ENCODE measurements around the gene AXL. TPM values are rescaled to one million over a fixed set of nuclear protein-coding genes. Genes with fewer than 3 reads are reported as not detected.

AXL gene
- total and polyA plus RNA-seq, 9 of the 15 experiments (the other 6 are each of a cell fraction or from before 2014, with no cell fraction given): 0.80 to 6.6 (median 1.6) TPM

GRCh38 chr19:41294393-41294792 lies 75.4 kb downstream of the AXL start:
- ATAC-seq: no peak
- WGBS (ENCODE audit: insufficient coverage, low coverage, missing lambda C conversion rate): 93% methylated on average over 10 of the region's 10 CpGs
- H2AFZ ChIP-seq (ENCODE audit: low read depth, low read length): no peak overlapping the region
- no peak for TF ChIP-seq BRF1 (IDR thresholded peaks at IDR 0.05; ENCODE audit: borderline replicate concordance, extremely low read depth, insufficient read length)
- TF ChIP-seq, protein P1, sequence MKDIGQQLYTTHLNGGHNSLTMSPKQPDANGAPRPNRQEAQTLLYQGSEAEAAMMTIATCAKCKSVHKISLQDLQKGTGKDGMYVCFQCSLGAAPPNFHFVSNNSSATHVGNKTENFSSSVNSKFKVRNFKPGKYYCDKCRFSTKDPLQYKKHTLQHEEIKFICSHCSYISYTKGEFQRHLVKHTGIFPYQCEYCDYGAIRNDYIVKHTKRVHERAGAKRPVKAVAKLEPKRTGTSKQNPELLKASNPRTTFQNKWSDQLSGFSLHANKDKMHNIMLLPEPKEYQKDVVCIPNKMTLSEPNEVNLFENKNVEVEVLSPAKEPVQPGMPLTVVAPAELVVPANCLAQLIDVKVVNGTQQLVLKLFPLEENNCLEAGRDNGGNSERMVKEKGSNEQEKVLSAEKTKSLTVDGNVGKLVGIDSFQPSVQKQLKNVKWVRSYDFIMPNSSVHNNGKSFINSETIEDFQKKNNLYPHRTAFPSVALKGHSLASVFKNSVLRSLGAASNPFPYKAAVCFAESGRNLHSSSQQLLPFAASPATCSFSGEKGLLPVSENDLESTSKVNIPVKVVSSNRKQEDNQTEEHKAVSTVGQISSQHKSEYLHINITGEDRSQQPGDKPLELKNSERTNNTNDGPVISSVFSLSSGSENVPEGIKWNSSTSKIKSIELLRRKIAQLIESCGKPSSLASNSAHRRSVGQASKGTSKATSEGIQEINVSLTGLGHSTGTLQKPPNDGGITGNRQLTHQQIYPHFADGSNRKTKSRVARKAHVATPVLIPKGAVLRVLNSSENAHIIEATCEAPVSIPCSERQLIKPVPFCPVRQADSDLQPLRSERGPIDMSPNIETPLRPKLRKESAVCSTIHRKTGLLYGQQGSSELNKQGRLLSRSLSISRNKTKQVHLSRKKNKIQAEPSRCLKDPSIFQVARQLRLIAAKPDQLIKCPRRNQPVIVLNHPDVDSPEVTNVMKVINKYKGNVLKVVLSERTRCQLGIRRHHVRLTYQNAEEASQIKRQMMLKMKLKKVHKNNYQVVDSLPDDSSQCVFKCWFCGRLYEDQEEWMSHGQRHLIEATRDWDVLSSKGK (CRISPR knock-in tag; IDR thresholded peaks at IDR 0.05): no peak
- TF ChIP-seq, protein P2, sequence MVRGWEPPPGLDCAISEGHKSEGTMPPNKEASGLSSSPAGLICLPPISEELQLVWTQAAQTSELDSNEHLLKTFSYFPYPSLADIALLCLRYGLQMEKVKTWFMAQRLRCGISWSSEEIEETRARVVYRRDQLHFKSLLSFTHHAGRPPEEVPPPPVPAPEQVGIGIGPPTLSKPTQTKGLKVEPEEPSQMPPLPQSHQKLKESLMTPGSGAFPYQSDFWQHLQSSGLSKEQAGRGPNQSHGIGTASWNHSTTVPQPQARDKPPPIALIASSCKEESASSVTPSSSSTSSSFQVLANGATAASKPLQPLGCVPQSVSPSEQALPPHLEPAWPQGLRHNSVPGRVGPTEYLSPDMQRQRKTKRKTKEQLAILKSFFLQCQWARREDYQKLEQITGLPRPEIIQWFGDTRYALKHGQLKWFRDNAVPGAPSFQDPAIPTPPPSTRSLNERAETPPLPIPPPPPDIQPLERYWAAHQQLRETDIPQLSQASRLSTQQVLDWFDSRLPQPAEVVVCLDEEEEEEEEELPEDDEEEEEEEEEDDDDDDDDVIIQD (CRISPR knock-in tag; IDR thresholded peaks at IDR 0.05): no peak
- no peak for TF ChIP-seq MITF (IDR thresholded peaks at IDR 0.05)
- no peak for TF ChIP-seq RBM17 (IDR thresholded peaks at IDR 0.05; ENCODE audit: borderline replicate concordance, low read depth, low read length)
- no peak for TF ChIP-seq HNRNPL (IDR thresholded peaks at IDR 0.05; ENCODE audit: low read depth, low read length)
- H3K36me3 ChIP-seq (ENCODE audit: control insufficient read depth, insufficient read depth, low read length): peaks cover 99% of the 10 kb centered on the region
- no TSS peak for BruUV-seq (replicated peaks)
- H3K4me3 ChIP-seq: no peak overlapping the region
- intact Hi-C loops (cut with micrococcal nuclease): no loop called here
- CTCF ChIA-PET (ENCODE audit: low intra/inter-chr PET ratio): no interaction called here
- no peak for FAIRE-seq
- H3K4me1 ChIP-seq (replicated peaks in 1 of 2; ENCODE audit: control insufficient read depth in 2 of 2, insufficient read depth in 2 of 2, low read length in 2 of 2): no peaks in the 10 kb centered on the region
- no peaks in the 10 kb centered on the region for H3K27me3 ChIP-seq (ENCODE audit: control insufficient read depth in 2 of 2, insufficient read depth in 2 of 2, low read length in 2 of 2)
- H3K79me2 ChIP-seq (ENCODE audit: control insufficient read depth, insufficient read depth, low read length): peaks cover 6% of the 10 kb centered on the region; the same call in 1 of the 3 replicates
- H4K20me1 ChIP-seq (replicated peaks; ENCODE audit: control insufficient read depth, insufficient read depth, low read length): peaks cover 7% of the 10 kb centered on the region; the same call in 1 of the 2 replicates
- no peak for DNase-seq (ENCODE audit: extremely low read depth in 1 of 4, low spot score in 3 of 4)
- POLR2A ChIA-PET: interaction anchor here (0.5 to 1.4 kb wide), 5 partner anchors 9 to 247 kb away, joined by 3 to 6 read pairs (median 4); no protein-coding TSS in a partner anchor
- H3K27ac ChIP-seq (ENCODE audit: extremely low read depth, low read depth, low read length): no peak overlapping the region
- H3K9ac ChIP-seq (ENCODE audit: insufficient read depth in 1 of 2, low read depth in 2 of 2, low read length in 2 of 2): no peak overlapping the region
- in situ Hi-C loops (cut with MboI): no loop called here
- H3K9me1 ChIP-seq (ENCODE audit: control insufficient read depth, insufficient read depth, low read length): no peaks in the 10 kb centered on the region
- no peaks in the 10 kb centered on the region for H3K9me3 ChIP-seq (replicated peaks; ENCODE audit: control insufficient read depth, insufficient read depth, low read depth, low read length)
- H3K4me2 ChIP-seq (ENCODE audit: insufficient read depth, low read length): no peak overlapping the region
